ENCODE results near the gene CYB561. TPM values are rescaled to one million over a fixed set of nuclear protein-coding genes. Genes with fewer than 3 reads are reported as not detected.

The CYB561 gene
- total RNA-seq, 1 experiment from 2014 or later, result 67.6 TPM

GRCh38 chr17:63423251-63423950, 22.7 kb downstream of the CYB561 start:
- no peak overlapping the region for H2AFZ ChIP-seq (ENCODE audit: low read depth, low read length, poor library complexity, severe bottlenecking)
- BruUV-seq (replicated peaks), result no TSS peak
- POLR2A ChIA-PET, result no interaction called here
- no peaks in the 10 kb centered on the region for H3K79me2 ChIP-seq (ENCODE audit: insufficient read depth, low read length)
- intact Hi-C loops (cut with micrococcal nuclease), result no loop called here
- H3K9me3 ChIP-seq (ENCODE audit: control insufficient read depth in 1 of 2, insufficient read depth in 1 of 2, low read depth in 1 of 2, low read length in 2 of 2), result no peaks in the 10 kb centered on the region
- CTCF ChIA-PET, result interaction anchor here (1.3 to 4.4 kb wide), 3 partner anchors 12 to 256 kb away, joined by 6 to 51 read pairs (median 16); no protein-coding TSS in a partner anchor
- TF ChIP-seq TCF7L2 (IDR thresholded peaks at IDR 0.05; ENCODE audit: borderline replicate concordance, extremely low read depth, insufficient read depth, insufficient read length) (no peak), ELF1 (IDR thresholded peaks at IDR 0.05; ENCODE audit: borderline replicate concordance, low read depth) (no peak), YY1 (IDR thresholded peaks at IDR 0.05; ENCODE audit: extremely low read depth, insufficient replicate concordance, low read depth, low read length) (no peak), RAD21 (IDR thresholded peaks at IDR 0.05; ENCODE audit: low read depth) (no peak), ZFX (IDR thresholded peaks at IDR 0.05) (no peak)
- no peak for ATAC-seq
- H3K4me2 ChIP-seq (ENCODE audit: low read length), result no peak overlapping the region
- DNase-seq (ENCODE audit: low read depth, low spot score), result no peak
- RAD21 ChIA-PET (ENCODE audit: low non-redundant PET in 1 of 2, low total read pairs in 2 of 2, uncharacterized antibody in 2 of 2, unreplicated experiment in 2 of 2), result interaction anchor here in 1 of 2 experiments (0.6 kb wide), 1 partner anchor 199 kb away, joined by 10 read pairs; the partner anchor contains the start of gene MAP3K3
- H3K9me2 ChIP-seq (ENCODE audit: insufficient read depth), result no peaks in the 10 kb centered on the region
- no peak overlapping the region for H3K4me3 ChIP-seq (replicated peaks in 1 of 2; ENCODE audit: low read depth in 1 of 2, low read length in 2 of 2)
- no peak overlapping the region for H3K27ac ChIP-seq (ENCODE audit: low read depth, low read length)
- H3K36me3 ChIP-seq (ENCODE audit: control insufficient read depth in 1 of 2, insufficient read depth in 2 of 2, low read length in 2 of 2), result 0 out of 4 replicates have a peak, but pooled peaks cover 0 to 4% of the 10 kb centered on the region in 2 experiments
- no peak overlapping the region for H3K9ac ChIP-seq (ENCODE audit: low read length)
- H4K20me1 ChIP-seq (ENCODE audit: insufficient read depth), result no peaks in the 10 kb centered on the region
- H3K27me3 ChIP-seq (ENCODE audit: insufficient read depth, low read length), result no peaks in the 10 kb centered on the region
- H3K4me1 ChIP-seq (ENCODE audit: control insufficient read depth in 1 of 2, insufficient read depth in 2 of 2, low read length in 2 of 2), result no peaks in the 10 kb centered on the region

- TF ChIP-seq MAX (IDR thresholded peaks at IDR 0.05) (no peak), ZBTB33 (IDR thresholded peaks at IDR 0.05; ENCODE audit: extremely low read depth, insufficient replicate concordance, low read length) (no peak), POLR2AphosphoS5 (IDR thresholded peaks at IDR 0.05; ENCODE audit: low read depth, low read length) (no peak), ELF1 (IDR thresholded peaks at IDR 0.05; ENCODE audit: borderline replicate concordance, low read depth) (no peak), EGR1 (IDR thresholded peaks at IDR 0.05; ENCODE audit: low read depth) (no peak), ZNF274 (IDR thresholded peaks at IDR 0.05; ENCODE audit: low read depth, low read length) (no peak), TCF7L2 (IDR thresholded peaks at IDR 0.05; ENCODE audit: borderline replicate concordance, extremely low read depth, insufficient read depth, insufficient read length) (no peak), SP1 (IDR thresholded peaks at IDR 0.05; ENCODE audit: low read depth) (no peak), ATF3 (IDR thresholded peaks at IDR 0.05) (no peak), SRF (IDR thresholded peaks at IDR 0.05; ENCODE audit: low read depth) (no peak), POLR2A (IDR thresholded peaks at IDR 0.05; ENCODE audit: borderline replicate concordance, extremely low read depth, insufficient read depth, insufficient read length) (no peak), YY1 (IDR thresholded peaks at IDR 0.05; ENCODE audit: extremely low read depth, insufficient replicate concordance, low read depth, low read length) (no peak), ZFX (IDR thresholded peaks at IDR 0.05) (no peak)
- H3K9me2 ChIP-seq (ENCODE audit: insufficient read depth), result no peaks in the 10 kb centered on the region
- H3K79me2 ChIP-seq (ENCODE audit: insufficient read depth, low read length), result no peaks in the 10 kb centered on the region
- DNase-seq (ENCODE audit: low read depth, low spot score) (no peak), ATAC-seq (no peak)
- no peak overlapping the region for H3K9ac ChIP-seq (ENCODE audit: low read length)
- 0 out of 4 replicates have a peak, but pooled peaks cover 0 to 6% of the 10 kb centered on the region in 2 experiments for H3K36me3 ChIP-seq (ENCODE audit: control insufficient read depth in 1 of 2, insufficient read depth in 2 of 2, low read length in 2 of 2)
- H3K27ac ChIP-seq (ENCODE audit: low read depth, low read length), result no peak overlapping the region
- H3K27me3 ChIP-seq (ENCODE audit: insufficient read depth, low read length), result no peaks in the 10 kb centered on the region
- H2AFZ ChIP-seq (ENCODE audit: low read depth, low read length, poor library complexity, severe bottlenecking), result no peak overlapping the region
- ChIA-PET CTCF (no interaction called here), RAD21 (ENCODE audit: low non-redundant PET in 1 of 2, low total read pairs in 2 of 2, uncharacterized antibody in 2 of 2, unreplicated experiment in 2 of 2) (no interaction called here), POLR2A (no interaction called here)
- H3K9me3 ChIP-seq (ENCODE audit: control insufficient read depth in 1 of 2, insufficient read depth in 1 of 2, low read depth in 1 of 2, low read length in 2 of 2), result no peaks in the 10 kb centered on the region
- no peaks in the 10 kb centered on the region for H3K4me1 ChIP-seq (ENCODE audit: control insufficient read depth in 1 of 2, insufficient read depth in 2 of 2, low read length in 2 of 2)
- H3K4me3 ChIP-seq (replicated peaks in 1 of 2; ENCODE audit: low read depth in 1 of 2, low read length in 2 of 2), result no peak overlapping the region
- intact Hi-C loops (cut with micrococcal nuclease), result no loop called here
- BruUV-seq (replicated peaks), result TSS peak; percentile 7
- no peaks in the 10 kb centered on the region for H4K20me1 ChIP-seq (ENCODE audit: insufficient read depth)
- no peak overlapping the region for H3K4me2 ChIP-seq (ENCODE audit: low read length)
Measured at GRCh38 chr17:63421681-63422645, 24.1 kb downstream of the CYB561 start.

Measured in HCT116 (cell line).